Erythroblast (primary cell): ENCODE data around the gene AK8.

Source experiments
- GATA1 ChIP-seq: IDR thresholded peaks from 2 replicates; pipeline ENCODE4 v1.6.1; 2011; ENCODE audit warnings: low read depth, mild to moderate bottlenecking, control low read depth, low read length, moderate library complexity
- POLR2A ChIP-seq: IDR thresholded peaks from 2 replicates; pipeline ENCODE4 v1.6.1; 2011; ENCODE audit warnings: mild to moderate bottlenecking, low read length

DNA sequence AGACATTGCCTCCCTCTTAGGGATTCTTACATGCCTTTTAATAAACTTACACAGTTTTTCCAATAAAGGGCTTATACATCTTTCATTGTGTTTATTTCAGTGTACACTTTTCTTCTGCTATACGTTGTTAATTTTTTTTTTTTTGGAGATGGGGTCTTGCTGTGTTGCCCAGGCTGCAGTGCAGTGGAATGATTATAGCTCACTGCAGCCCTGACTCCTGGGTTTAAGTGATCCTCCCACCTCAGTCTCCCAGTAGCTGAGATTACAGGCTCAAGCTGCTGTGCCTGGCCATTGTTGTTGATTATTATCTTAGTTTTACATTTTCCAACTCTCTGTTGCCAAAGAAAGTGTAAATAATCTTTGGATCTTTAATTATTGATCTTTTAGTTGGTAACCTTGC, 118.0 kb downstream of the AK8 start:
- no peak for TF ChIP-seq POLR2A
- TF ChIP-seq GATA1: no peak
